ENCODE results near the gene CCT8.
A peak's percentile ranks its signal among the peaks of the same experiment; 100 is the strongest.
"Not testable (repeated sequence)": the region's sequence is repeated elsewhere in the genome, so short reads cannot be mapped to it uniquely, and the experiment has no call there.

CCT8 gene

DNA sequence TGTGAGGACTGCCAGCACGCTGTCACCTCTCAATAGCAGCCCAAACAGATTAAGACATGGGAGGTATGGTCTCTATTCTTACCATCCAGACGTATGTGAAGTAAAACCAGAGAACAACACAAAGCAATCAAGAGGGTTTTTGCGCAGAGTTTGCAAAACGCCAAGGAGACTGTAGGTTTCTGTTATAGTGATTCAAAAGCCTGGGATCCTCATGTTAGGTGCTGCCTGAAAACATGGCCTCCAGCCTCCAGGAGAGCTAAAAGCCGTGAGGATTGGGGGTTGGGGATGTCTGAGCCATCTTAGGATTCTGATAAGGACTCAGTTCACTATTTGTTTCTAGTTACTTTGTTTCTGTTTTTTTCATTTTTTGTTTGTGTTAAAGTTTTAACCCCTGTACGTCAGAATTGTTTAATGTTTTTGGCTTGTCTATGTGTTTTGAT, 4.2 kb upstream of the CCT8 start:
- DNase-seq, result no peak

DNA sequence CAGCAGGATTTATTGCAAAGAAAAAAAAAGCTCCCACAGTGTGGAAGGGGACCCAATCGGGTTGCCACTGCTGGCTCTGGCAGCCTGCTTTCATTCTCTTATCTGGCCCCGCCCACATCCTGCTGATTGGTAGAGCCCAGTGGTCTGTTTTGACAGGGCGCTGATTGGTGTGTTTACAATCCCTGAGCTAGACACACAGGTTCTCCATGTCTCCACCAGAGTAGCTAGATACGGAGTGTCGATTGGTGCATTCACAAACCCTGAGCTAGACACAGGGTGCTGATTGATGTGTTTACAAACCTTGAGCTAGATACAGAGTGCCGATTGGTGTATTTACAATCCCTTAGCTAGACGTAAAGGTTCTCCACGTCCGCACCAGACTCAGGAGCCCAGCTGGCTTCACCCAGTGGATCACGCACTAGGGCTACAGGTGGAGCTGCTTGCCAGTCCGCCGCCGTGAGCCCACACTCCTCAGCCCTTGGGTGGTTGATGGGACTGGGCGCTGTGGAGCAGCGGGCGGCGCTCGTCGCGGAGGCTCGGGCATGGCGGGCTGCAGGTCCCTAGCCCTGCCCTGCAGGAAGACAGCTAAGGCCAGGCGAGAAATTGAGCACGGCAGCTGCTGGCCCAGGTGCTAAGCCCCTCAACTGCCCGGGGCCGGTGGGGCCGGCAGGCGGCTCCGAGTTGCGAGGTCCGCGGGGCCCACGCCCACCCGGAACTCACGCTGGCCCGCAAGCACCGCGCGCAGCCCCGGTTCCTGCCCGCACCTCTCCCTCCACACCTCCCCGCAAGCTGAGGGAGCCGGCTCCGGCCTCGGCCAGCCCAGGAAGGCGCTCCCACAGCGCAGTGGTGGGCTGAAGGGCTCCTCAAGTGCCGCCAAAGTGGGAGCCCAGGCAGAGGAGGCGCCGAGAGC, 3.5 kb upstream of the CCT8 start:
- not testable (repeated sequence) for DNase-seq

DNA sequence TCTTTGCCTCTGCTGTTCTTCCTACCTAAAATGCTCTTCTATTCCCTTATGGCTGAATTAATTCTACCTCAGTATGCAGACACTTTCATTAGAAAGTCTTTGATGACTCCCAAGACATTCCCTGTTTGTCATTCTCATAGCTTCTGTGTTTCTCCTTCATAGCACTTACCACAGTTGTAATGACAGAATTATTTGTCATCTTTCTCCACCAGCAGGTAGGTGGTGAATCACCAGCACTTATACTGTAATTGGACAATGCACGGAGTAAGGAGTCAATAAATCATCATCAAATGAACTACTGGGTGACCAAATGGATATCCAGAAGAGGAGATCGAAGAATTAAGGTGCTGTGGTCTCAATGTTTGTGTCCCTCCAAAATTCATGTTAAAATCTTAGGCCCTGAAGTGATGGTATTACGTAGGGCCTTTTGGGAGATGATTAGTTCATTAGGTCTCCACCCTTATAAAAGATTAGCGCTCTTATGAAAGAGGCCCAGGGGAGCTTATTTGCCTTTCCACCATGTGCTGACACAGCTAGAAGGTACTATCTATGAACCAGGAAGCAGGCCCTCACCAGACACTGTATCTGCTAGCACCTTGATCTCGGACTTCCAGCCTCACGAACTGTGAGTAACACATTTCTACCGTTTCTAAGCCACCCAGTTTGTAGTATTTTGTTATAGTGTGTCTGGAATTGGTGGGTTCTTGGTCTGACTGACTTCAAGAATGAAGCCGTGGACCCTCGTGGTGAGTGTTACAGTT, 2.4 kb upstream of the CCT8 start:
- DNase-seq, result no peak

DNA sequence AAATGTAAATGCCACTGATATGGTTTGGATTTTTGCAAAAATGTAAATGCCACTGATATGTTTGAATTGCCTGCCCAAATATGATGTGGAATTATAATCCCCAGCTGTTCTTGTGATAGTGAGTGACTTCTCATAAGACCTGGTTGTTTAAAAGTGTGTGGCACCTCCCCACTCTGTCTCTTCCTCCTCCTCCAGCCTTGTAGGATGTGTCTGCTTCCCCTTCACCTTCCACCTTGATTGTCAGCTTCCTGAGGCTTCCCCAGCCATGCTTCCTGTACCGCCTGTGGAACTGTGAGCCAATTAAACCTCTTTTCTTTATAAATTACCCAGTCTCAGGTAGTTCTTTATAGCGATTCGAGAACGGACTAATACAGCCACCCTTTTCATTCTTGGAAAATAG, 1.3 kb upstream of the CCT8 start:
- DNase-seq, result no peak

DNA sequence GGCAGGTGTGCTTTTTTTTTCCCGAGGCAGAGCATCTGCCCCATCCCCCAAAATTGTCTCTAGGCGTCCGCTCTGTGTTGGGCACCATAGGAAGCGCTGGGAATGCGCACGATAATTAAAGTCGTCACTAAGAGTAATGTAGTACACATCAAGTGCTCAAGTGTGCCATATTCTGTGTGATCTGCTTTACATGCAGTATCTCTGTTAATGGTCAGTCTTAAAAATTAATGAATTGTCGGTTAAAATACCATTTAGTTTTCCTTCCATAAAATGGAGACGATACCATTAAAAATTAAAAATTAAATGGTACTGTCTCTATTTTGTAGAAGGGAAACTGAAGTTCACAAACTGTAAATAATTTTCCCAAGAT, 544 bp upstream of the CCT8 start:
- no peak for DNase-seq

DNA sequence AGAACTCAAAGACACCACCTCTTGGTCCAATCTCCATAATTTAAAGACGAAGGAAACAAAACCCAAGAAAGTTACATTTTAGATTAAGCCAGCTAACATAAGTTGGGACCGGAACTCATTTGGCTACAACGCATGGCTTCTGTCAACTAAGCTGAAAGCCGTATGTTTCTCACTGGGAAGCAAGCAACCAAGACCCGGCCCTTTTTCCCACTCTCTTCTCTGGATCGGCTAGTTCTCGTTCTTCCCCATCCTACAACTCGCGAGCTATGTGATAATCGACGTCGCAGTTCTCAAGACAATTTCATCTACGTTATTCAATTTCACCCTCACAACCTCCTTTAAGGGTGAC, 601 bp downstream of the CCT8 start:
- DNase-seq, result no peak

DNA sequence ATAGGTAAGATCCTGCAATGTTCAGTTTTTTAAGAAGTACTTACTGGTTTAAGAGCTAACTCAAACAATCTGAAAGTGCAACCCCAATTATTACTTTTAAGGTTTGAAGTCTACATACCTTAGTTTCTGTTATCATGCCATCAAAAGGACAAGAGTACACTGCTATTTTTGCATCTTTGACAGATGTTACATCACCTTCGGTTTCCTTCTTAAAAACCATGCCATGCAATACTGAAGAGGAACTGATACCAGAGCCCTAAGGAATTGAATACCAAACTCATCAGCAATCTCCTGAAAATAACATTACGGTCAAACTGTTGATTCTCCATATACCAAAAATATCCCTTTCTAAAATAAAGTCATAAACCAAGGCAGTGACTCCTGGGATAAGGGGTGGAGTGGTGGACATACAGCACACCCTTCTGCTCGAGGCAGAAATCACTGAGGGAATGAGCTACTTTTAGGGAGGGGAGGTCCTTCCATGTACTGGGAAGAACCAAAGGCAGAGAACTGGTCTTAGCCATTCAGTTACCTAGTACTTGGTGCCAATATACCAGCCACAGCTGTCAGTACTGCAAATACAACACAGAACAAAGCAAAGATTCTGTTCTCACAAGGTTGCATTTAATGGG, 8.5 kb downstream of the CCT8 start:
- DNase-seq, result no peak

DNA sequence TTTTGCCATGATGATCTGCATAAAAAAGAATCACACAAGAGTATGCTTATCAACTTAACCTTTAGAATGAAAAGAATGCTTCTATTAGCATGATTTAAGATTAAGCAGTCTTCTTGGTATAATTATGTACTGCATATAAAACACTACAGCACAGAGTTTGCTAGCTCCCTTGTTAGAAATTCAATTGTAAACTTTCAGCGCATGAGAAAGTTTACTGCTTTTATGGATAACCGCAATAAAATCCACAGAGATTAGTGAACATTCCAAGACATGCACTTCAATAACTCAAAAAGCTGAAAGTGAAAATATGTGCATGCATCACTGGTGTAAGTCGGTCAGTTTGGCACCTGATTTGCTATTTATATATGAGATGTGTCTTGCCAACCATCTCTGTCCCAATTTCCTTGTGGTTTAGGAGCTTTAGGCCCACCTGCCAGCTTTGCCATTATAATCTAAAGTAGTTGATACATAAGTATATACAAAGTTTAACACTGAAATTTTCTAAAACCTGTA, 16.9 kb downstream of the CCT8 start:
- DNase-seq, result no peak

DNA sequence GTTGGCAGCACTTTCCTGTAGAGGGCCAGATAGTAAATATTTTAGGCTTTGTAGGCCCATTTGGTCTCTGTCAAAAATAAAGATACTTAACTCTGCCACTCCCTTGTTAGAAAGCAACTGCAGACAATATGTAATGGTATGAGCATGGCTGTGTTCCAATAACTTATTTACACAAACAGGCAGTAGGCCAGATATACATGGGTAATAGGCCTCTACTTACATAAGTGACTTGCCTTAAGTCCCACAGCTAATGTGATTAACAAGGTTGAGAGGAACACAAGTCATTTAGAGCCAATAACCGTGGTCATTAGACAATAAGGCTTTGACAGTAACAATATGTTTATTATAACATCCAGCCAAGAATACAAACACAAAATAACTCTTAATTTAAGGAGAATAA, 17.4 kb downstream of the CCT8 start:
- DNase-seq, result no peak

DNA sequence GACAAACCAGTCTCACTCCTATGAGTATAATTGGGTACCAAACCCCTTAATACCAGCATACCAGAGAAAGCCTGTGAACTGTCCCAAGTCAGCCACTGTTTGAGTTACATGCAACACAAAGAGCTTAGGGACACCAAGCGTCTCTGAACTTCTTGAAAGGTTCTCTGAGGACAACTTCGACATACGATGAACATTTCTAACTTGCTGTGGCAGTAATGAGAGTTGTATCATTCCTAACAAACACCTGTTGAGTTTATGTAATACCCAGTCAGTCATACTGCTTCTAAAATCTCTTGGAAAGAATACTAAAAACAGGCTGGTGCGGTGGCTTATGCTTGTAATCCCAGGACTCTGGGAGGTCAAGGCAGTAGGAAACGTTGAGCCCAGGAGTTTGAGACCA, 18.4 kb downstream of the CCT8 start:
- DNase-seq, result no peak

DNA sequence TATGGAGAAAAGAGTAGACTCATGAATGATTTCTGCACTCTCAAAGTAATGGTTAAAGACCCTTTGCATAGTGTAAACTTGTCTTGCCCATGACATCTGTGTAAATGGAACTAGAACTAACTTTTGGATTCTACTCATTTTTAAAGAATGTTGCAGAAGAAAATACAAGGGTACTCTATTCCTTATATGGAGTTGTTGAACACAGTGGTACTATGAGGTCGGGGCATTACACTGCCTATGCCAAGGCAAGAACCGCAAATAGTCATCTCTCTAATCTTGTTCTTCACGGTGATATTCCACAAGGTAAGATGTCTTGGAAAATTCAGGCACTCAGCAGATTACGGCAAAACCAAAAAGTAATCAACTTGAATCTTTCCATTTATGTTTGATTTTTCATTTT, 19.8 kb downstream of the CCT8 start:
- DNase-seq, result no peak

DNA sequence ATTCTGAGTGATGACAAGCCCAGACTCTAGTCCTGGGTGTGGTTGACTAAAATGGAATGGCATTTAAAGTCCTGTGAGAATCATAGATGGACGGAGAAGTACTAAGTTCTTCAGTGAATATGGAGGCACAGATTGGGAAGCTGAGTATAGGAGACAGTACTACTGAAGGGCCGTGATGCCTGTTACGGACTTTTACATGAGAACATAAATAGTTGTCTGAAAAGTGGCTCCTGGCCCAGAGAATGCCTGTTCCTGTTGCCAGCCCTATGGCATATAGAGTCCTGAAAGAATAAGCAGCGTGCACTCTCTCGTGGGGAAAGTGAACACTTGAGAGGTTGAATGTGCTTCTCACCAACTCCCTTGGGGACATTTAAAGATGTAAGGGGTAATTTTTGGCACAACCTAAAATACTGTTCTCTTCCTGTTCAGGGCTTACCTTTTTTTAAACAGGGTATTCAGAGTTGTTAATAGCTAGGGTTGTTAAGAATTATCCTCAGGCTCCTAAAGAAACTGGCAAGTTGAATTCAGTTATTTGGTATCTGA, 20.4 kb downstream of the CCT8 start:
- DNase-seq, result no peak

DNA sequence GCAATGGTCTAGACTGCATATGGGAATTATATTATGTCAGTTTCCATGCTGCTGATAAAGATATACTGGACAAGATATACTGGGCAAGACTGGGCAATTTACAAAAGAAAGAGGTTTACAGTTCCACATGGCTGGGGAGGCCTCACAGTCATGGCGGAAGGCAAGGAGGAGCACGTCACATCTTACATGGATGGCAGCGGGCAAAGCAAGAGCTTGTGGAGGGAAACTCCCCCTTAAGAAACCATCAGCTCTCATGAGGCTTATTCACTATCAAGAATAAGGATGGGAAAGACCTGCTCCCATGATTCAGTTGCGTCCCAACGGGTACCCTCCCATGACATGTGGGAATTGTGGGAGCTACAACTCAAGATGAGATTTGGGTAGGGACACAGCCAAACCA, 21.2 kb downstream of the CCT8 start:
- DNase-seq, result no peak

DNA sequence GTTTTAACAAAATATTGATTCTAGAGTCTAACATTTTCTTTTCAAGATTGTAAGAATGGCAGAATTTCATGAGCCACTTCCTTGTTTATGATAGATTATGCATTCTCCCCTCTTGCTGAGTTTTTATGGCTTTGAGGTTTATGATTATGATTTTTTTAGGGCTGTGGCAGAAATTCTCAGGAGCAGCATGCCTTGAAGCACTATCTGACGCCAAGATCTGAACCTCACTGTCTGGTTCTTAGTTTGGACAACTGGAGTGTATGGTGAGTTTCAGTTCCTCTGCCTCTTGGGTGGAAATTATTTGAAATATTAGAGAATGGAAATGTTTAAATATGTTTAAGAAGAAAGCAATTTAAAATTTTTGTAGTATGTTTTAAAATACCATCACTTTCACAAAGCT, 38.8 kb downstream of the CCT8 start:
- no peak for DNase-seq

DNA sequence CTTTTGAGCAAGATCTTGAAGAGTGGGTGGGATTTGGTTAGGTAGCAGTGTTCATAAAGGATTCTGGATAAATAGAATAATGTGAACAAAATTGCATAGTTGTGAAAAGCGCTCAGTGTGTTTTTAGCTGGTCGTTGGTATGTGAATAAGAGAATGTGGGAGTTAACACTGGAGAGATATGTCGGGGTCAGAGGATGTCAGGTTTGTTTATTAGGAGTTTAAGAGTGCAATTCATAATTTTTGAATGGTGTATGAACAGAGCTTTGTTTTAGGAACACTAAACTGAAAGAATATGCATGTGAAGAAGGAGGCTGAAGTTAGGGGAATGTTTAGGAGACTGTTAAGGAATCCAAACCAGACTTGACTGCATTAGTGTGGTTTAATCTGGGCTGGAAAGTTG, 39.6 kb downstream of the CCT8 start:
- no peak for DNase-seq

DNA sequence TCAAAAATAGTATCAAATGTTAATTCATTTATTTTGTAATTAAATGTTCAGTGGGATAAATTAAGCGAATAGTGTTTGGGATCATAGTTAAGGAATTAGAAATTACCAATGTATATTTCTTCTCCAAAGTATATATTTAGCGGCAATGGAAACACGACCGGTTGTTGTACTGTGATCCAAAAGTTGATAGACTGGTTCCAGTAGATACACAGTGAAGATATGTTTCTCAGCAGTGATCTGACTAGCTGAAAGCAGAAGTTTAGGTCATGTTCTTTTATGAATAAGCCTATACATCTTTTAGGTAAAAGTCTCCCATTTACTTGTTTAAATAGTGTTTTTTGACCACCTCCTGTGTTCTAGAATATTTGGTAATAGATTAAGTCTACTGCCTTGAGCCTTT, 40.1 kb downstream of the CCT8 start:
- DNase-seq, result no peak

DNA sequence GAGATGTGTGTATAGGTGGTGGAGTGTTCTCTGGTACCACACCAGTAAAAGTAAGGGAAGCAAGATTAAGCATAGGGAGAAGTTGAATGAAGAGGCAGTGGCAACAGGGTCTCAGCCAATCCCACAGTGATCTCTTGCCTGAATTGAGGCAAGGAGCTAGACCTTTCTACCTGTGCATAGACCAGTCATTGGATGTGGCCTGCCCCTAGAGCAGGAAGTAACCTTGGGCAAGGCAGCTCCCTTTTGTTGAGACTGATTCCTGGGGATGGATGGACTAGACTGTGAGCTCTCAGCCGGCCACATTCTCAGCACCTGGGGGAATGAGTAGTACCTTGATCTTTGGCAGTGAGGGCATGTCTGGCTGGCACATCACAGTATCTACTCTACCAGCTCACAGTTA, 42.5 kb downstream of the CCT8 start:
- no peak for DNase-seq

DNA sequence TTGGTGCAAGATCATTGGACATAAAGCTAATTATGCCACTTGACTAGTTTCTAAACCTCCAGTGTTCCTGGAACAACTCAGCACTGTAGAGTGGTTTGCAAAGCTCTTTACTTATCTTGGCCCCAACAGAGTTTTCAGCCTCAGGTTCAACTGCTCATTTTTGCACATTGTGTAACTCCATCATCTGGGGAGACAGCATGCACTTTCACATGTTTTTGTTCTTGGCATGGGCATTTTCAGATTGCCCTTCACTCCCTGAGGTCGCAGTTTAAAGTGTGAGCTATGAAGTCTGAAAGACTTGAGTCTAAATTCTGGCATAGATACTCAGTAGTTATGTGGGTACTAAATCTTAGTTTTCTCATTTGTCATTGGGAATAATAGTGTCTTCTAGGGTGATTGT, 43.9 kb downstream of the CCT8 start:
- DNase-seq, result no peak

DNA sequence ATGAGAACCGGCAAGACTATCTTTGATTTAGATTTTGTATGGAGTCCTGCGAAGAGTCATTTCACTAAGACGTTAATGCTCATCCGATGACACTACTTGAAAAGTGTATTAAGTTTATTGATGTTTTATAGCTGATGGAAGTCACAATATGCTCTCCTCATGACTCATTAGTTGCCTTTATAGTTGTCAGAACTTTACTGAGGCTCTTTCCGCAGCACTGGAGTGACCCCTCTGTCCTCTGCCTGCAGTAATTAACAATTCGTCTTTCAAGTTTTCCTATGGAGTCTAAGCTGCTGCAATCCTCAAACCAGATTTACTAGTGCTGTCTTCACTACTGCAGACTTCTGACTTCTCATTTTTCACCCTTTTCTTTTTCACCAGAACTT, 48.1 kb downstream of the CCT8 start:
- DNase-seq, result no peak

DNA sequence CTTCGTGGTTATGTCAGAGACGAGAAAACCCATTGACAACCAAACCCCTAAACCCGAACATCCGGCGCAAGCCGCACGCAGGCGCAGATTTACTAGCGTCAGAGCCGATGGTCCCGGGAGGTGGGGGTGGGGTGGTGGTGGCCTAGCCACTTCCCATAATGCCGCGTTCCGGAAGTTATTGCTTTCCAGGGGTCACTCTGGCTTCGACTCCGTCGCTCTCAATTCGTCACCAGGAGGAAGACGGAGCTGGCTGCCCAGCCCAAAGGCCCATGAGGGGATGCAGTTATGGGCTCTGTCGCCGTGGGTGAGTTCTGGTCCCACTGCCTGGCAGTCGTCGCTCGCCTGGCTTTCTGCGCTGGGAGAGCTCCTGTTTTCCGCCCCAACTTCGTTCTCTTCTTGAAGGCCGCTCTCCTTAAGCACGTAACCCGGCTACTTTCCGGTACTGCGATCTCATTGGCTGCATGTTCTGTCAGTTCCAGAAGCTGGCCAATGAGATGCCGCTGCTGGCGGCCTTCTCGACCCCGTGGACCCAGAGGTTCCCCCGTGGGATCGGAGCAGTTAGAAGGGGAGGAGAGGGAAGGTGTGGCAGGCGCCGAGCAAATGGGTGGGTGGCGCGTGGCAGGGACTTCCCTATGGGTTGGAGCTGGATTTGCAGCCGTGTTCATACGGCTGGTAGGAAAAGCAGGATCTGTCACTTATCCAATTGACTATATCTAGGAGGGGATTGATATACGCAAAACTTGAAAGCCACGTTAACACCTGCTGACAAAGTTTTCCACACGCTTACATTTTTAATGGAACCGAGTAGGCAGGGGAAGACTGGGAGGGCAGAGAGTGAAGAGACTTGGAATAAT, 48.7 kb downstream of the CCT8 start, which contains the start of gene USP16:
Gene USP16, plus strand, starts transcription at position 195 of the 854 bp plus-strand sequence. CDS start 3,246 bp downstream, outside the sequence.
- DNase-seq, result peak; percentile 99

DNA sequence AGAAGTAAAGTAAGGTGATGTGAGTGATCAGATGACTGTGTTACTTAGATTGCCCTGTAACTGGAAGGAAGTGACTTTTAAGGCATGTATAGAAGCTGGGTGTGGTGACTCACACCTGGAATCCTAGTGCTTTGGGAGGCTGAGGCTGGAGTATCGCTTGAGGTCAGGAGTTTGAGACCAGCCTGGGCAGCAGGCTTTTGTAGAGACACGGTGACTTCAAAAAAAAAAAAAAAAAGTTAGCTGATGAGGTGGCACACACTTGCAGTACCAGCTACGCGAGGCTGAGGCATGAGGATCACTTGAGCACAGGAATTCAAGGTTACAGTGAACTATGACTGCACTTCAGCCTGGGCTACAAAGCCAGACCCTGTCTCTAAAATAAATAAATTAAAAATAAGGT, 51.3 kb downstream of the CCT8 start:
- DNase-seq, result no peak

DNA sequence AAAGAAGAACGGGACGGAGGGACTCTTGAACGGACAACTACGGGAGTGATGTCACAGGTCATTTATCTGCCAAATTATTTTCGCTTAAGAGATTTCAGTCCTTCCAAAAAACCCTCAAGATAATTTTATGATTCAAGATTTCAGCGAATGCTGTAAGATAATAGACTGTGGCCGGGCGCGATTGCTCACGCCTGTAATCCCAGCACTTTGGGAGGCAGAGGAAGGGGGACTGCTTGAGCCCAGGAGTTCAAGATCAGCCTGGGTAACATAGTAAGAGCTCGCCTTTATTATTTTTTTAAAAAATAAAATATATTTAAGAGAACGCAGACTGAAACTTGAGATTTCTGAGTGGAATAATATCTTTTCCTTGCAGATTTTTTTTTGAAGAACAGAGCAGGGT, 54.9 kb downstream of the CCT8 start:
- no peak for DNase-seq
